Adrenal gland (tissue), 5 donors: ENCODE results near the gene TLE2.
A peak's percentile ranks its signal among the peaks of the same experiment; 100 is the strongest.

Experiments
- CTCF ChIP-seq, 6 experiments: fragments of 450-650 bp in 4 of 6; fragments of 200-600 bp in 2 of 6; sonication (generic) in 1 of 6; IDR thresholded peaks; 1 replicate in 5 of 6; 2 replicates in 1 of 6; pipeline versions ENCODE4 v1.5.1 to v1.8.0; 2016 to 2021; ENCODE audit warnings: antibody characterized with exemption in 6 of 6, mild to moderate bottlenecking in 2 of 6, moderate library complexity in 1 of 6
- POLR2A ChIP-seq, 2 donors: fragments of 450-650 bp; IDR thresholded peaks; one replicate each; pipeline ENCODE4 v1.6.1; 2017; ENCODE audit warnings: antibody characterized with exemption in 2 of 2, mild to moderate bottlenecking in 2 of 2, moderate library complexity in 1 of 2
- donor health status: DM: no; HTN: no; CAD: no.

GRCh38 chr19:3047496-3048189 lies 18.6 kb upstream of the TLE2 start:
- TF ChIP-seq CTCF (IDR thresholded peaks at IDR 0.05): no peak
- peak in 1 of 2 donors; percentile 77 for TF ChIP-seq POLR2A (IDR thresholded peaks at IDR 0.05)
